WTC11 (cell line): ENCODE measurements around the gene NEK3.
"Not testable (repeated sequence)": the region's sequence is repeated elsewhere in the genome, so short reads cannot be mapped to it uniquely, and the experiment has no call there.

ENCODE experiments used
- ATF2 ChIP-seq: sonication (generic); formaldehyde crosslinking; IDR thresholded peaks from 2 replicates; pipeline ENCODE4 v1.8.1; 2022; ENCODE audit warnings: low read depth, missing genetic modification reagents, borderline replicate concordance
- CTCF ChIP-seq: fragments of 200-600 bp; IDR thresholded peaks from 2 replicates; pipeline ENCODE4 v1.8.0; 2022; ENCODE audit warnings: antibody characterized with exemption
- ERG ChIP-seq: fragments of 250-450 bp; sonication (Bioruptor Pico); IDR thresholded peaks from 2 replicates; pipeline ENCODE4 v1.8.0; 2021; ENCODE audit warnings: mild to moderate bottlenecking
- FOXP4 ChIP-seq: sonication (generic); formaldehyde crosslinking; IDR thresholded peaks from 2 replicates; pipeline ENCODE4 v1.8.0; 2022; ENCODE audit warnings: mild to moderate bottlenecking, missing genetic modification reagents
- JUN ChIP-seq: sonication (generic); formaldehyde crosslinking; IDR thresholded peaks from 2 replicates; pipeline ENCODE4 v1.8.0; 2023; ENCODE audit warnings: mild to moderate bottlenecking, missing genetic modification reagents
- NFYB ChIP-seq: sonication (generic); formaldehyde crosslinking; conservative IDR thresholded peaks from 2 replicates; pipeline ENCODE4 v1.8.0; 2022; ENCODE audit warnings: low read depth, missing genetic modification reagents
- PREB ChIP-seq: sonication (generic); formaldehyde crosslinking; IDR thresholded peaks from 2 replicates; pipeline ENCODE4 v1.8.1; 2022; ENCODE audit warnings: mild to moderate bottlenecking, missing genetic modification reagents, moderate library complexity, borderline replicate concordance
- TCF7 ChIP-seq: sonication (generic); formaldehyde crosslinking; IDR thresholded peaks from 2 replicates; pipeline ENCODE4 v1.8.0; 2022; ENCODE audit warnings: mild to moderate bottlenecking, low read depth, missing genetic modification reagents, moderate library complexity
- ZNF425 ChIP-seq: fragments of 250-450 bp; sonication (Bioruptor Pico); conservative IDR thresholded peaks from 2 replicates; pipeline ENCODE4 v1.9.0; 2021; ENCODE audit warnings: mild to moderate bottlenecking

GRCh38 chr13:52207896-52208295 lies 48.5 kb upstream of the NEK3 start:
- TF ChIP-seq ZNF425 (CRISPR knock-in tag); CTCF; TCF7; PREB (CRISPR knock-in tag); ERG; NFYB (CRISPR knock-in tag); JUN (CRISPR knock-in tag); FOXP4 (CRISPR knock-in tag); ATF2 (CRISPR knock-in tag): not testable (repeated sequence)
